H9 (cell line): ENCODE measurements around the gene ZBTB16. TPM values are rescaled to one million over a fixed set of nuclear protein-coding genes. Genes with fewer than 3 reads are reported as not detected.
A peak's percentile ranks its signal among the peaks of the same experiment; 100 is the strongest.

Source experiments
- DNase-seq: peaks from one replicate; pipeline ENCODE4 v3.0.0-alpha.2; 2017
- H2AFZ ChIP-seq: one replicate; pipeline ENCODE4 v1.6.1; 2013; ENCODE audit warnings: mild to moderate bottlenecking, low read length, control low read depth, moderate library complexity
- H2AK5ac ChIP-seq: 2 replicates; pipeline ENCODE4 v1.6.1; 2013; ENCODE audit warnings: low read length, control low read depth, mixed read lengths; ENCODE audit not compliant: insufficient read length
- H2BK120ac ChIP-seq: one replicate; pipeline ENCODE4 v1.6.1; 2013; ENCODE audit warnings: low read depth, mild to moderate bottlenecking, low read length, control low read depth, inconsistent platforms; ENCODE audit not compliant: poor library complexity, severe bottlenecking
- H2BK12ac ChIP-seq: 2 replicates; pipeline ENCODE4 v1.6.1; 2013; ENCODE audit warnings: low read length, control low read depth, mixed read lengths, low read depth; ENCODE audit not compliant: insufficient read length
- H2BK15ac ChIP-seq: 2 replicates; pipeline ENCODE4 v1.6.1; 2013; ENCODE audit warnings: low read depth, low read length, control low read depth
- H2BK20ac ChIP-seq: one replicate; pipeline ENCODE4 v1.6.1; 2013; ENCODE audit warnings: low read depth, mild to moderate bottlenecking, low read length, control low read depth, inconsistent platforms; ENCODE audit not compliant: poor library complexity, severe bottlenecking
- H2BK5ac ChIP-seq: 2 replicates; pipeline ENCODE4 v1.6.1; 2013; ENCODE audit warnings: low read length, control low read depth, mixed read lengths; ENCODE audit not compliant: insufficient read length
- H3K14ac ChIP-seq: 2 replicates; pipeline ENCODE4 v1.6.1; 2013; ENCODE audit warnings: low read length, control low read depth; ENCODE audit not compliant: insufficient read depth
- H3K18ac ChIP-seq: 2 replicates; pipeline ENCODE4 v1.6.1; 2013; ENCODE audit warnings: low read depth, mild to moderate bottlenecking, mixed read lengths, low read length, control low read depth; ENCODE audit not compliant: insufficient read length
- H3K23ac ChIP-seq: 2 replicates; pipeline ENCODE4 v1.6.1; 2013; ENCODE audit warnings: low read length, control low read depth, mixed read lengths, low read depth; ENCODE audit not compliant: insufficient read length
- H3K23me2 ChIP-seq: 2 replicates; pipeline ENCODE4 v1.6.1; 2013; ENCODE audit warnings: low read depth, mild to moderate bottlenecking, mixed read lengths, low read length, control low read depth; ENCODE audit not compliant: insufficient read length, poor library complexity, severe bottlenecking
- H3K27ac ChIP-seq: 2 replicates; pipeline ENCODE4 v1.5.1; 2013; ENCODE audit warnings: low read length, control low read depth, mixed read lengths, low read depth; ENCODE audit not compliant: insufficient read length
- H3K27me3 ChIP-seq: 2 replicates; pipeline ENCODE4 v1.6.1; 2013; ENCODE audit warnings: low read length, control low read depth, inconsistent platforms; ENCODE audit not compliant: insufficient read depth
- H3K4ac ChIP-seq: 2 replicates; pipeline ENCODE4 v1.6.1; 2013; ENCODE audit warnings: low read depth, mild to moderate bottlenecking, control low read depth, inconsistent platforms, low read length, moderate library complexity
- H3K4me1 ChIP-seq: 2 replicates; pipeline ENCODE4 v1.6.1; 2013; ENCODE audit warnings: low read length, control low read depth, inconsistent platforms; ENCODE audit not compliant: insufficient read depth
- H3K4me2 ChIP-seq: 2 replicates; pipeline ENCODE4 v1.6.1; 2013; ENCODE audit warnings: low read length, control low read depth, mixed read lengths; ENCODE audit not compliant: insufficient read length, insufficient read depth
- H3K56ac ChIP-seq: 2 replicates; pipeline ENCODE4 v1.6.1; 2013; ENCODE audit warnings: low read depth, mild to moderate bottlenecking, mixed read lengths, low read length, control low read depth; ENCODE audit not compliant: insufficient read length
- H3K79me1 ChIP-seq: 2 replicates; pipeline ENCODE4 v1.6.1; 2013; ENCODE audit warnings: low read depth, mild to moderate bottlenecking, moderate library complexity, low read length, control low read depth, inconsistent platforms; ENCODE audit not compliant: insufficient read depth, poor library complexity, severe bottlenecking
- H3K79me2 ChIP-seq: 2 replicates; pipeline ENCODE4 v1.6.1; 2013; ENCODE audit warnings: low read length, control low read depth, inconsistent platforms; ENCODE audit not compliant: insufficient read depth
- H3K9ac ChIP-seq: 2 replicates; pipeline ENCODE4 v1.6.1; 2013; ENCODE audit warnings: low read length, control low read depth, mixed read lengths; ENCODE audit not compliant: insufficient read length; ENCODE audit errors: extremely low read depth
- H3K9me3 ChIP-seq: one replicate; pipeline ENCODE4 v1.6.1; 2013; ENCODE audit warnings: low read depth, low read length, inconsistent platforms; ENCODE audit not compliant: control insufficient read depth
- H3T11ph ChIP-seq: one replicate; pipeline ENCODE4 v1.6.1; 2013; ENCODE audit warnings: mild to moderate bottlenecking, low read length, control low read depth, inconsistent platforms
- H4K20me1 ChIP-seq: one replicate; pipeline ENCODE4 v1.6.1; 2013; ENCODE audit not compliant: control insufficient read depth, insufficient read length, insufficient read depth
- H4K5ac ChIP-seq: 2 replicates; pipeline ENCODE4 v1.6.1; 2013; ENCODE audit warnings: low read depth, mild to moderate bottlenecking, mixed read lengths, low read length, control low read depth; ENCODE audit not compliant: insufficient read length
- H4K8ac ChIP-seq: replicated peaks from 2 replicates; pipeline ENCODE4 v1.6.1; 2013; ENCODE audit warnings: low read length, control low read depth, mixed read lengths, low read depth; ENCODE audit not compliant: insufficient read length
- H4K91ac ChIP-seq: 2 replicates; pipeline ENCODE4 v1.6.1; 2013; ENCODE audit warnings: low read depth, mild to moderate bottlenecking, moderate library complexity, mixed read lengths, low read length, control low read depth; ENCODE audit not compliant: insufficient read length
- H3K27ac Mint-ChIP-seq, 3 experiments: 2 replicates in 2 of 3; 3 replicates in 1 of 3; pipeline ENCODE4 v1.8.0; 2020 to 2021; ENCODE audit warnings: mixed read lengths in 3 of 3, mild to moderate bottlenecking in 1 of 3, moderate library complexity in 1 of 3
- H3K27me3 Mint-ChIP-seq: 2 replicates; pipeline ENCODE4 v1.8.0; 2021; ENCODE audit warnings: low read depth, mild to moderate bottlenecking, moderate library complexity, mixed read lengths
- H3K36me3 Mint-ChIP-seq, 3 experiments: 2 replicates in 2 of 3; 3 replicates in 1 of 3; pipeline ENCODE4 v1.8.0; 2020 to 2021; ENCODE audit warnings: low read depth in 3 of 3, mixed read lengths in 3 of 3; ENCODE audit not compliant: insufficient read depth in 1 of 3
- H3K4me1 Mint-ChIP-seq, 2 experiments: 2 replicates each; pipeline ENCODE4 v1.8.0; 2020; ENCODE audit warnings: mixed read lengths in 2 of 2
- H3K4me3 Mint-ChIP-seq, 2 experiments: 2 replicates in 1 of 2; 3 replicates in 1 of 2; pipeline ENCODE4 v1.8.0; 2020 to 2021; ENCODE audit warnings: mild to moderate bottlenecking in 2 of 2, mixed read lengths in 2 of 2, moderate library complexity in 1 of 2
- H3K9me3 Mint-ChIP-seq, 2 experiments: 2 replicates in 1 of 2; 3 replicates in 1 of 2; pipeline ENCODE4 v1.8.0; 2020; ENCODE audit warnings: mild to moderate bottlenecking in 2 of 2, mixed read lengths in 2 of 2, moderate library complexity in 1 of 2
- WGBS: extraction: QIAGEN DNeasy Blood & Tissue Kit; methylation state at CpG from one replicate; pipeline ENCODE4 v1.1.7; 2013; ENCODE audit warnings: missing lambda C conversion rate, low lambda C conversion rate, mixed read lengths; ENCODE audit not compliant: insufficient read length; ENCODE audit errors: extremely low coverage; 5-methylcytosine and 5-hydroxymethylcytosine counted together
- total RNA-seq: library from RNA; stranded (reverse); gene quantifications from 2 replicates; pipeline ENCODE4 v1.2.1, GENCODE V29; 2021
- TF ChIP-seq, protein P1 (sequence below): fragments of 200-600 bp; sonication (generic); conservative IDR thresholded peaks from 3 replicates; pipeline ENCODE4 v1.8.0; 2021; ENCODE audit warnings: antibody characterized with exemption, mild to moderate bottlenecking

Gene ZBTB16
- total RNA-seq, 1 experiment from 2014 or later = not detected

GRCh38 chr11:114036147-114036811 lies 23.2 kb upstream of the ZBTB16 start:
- Histone ChIP-seq H3K4me2 (peak overlapping the region; percentile 22), H2AFZ (no peak overlapping the region), H2BK15ac (no peak overlapping the region; the same call in 1 of the 2 replicates), H3K14ac (no peak overlapping the region), H2BK12ac (no peak overlapping the region), H3K23me2 (peaks cover 4% of the 10 kb centered on the region), H3K18ac (no peak overlapping the region), H4K5ac (no peak overlapping the region), H3K79me2 (no peaks in the 10 kb centered on the region), H2BK20ac (no peak overlapping the region), H3K23ac (no peak overlapping the region), H4K20me1 (no peaks in the 10 kb centered on the region), H3K9ac (no peak overlapping the region), H3T11ph (no peak overlapping the region), H4K91ac (no peak overlapping the region), H2BK5ac (no peak overlapping the region), H3K4ac (no peak overlapping the region), H2AK5ac (no peak overlapping the region), H2BK120ac (no peak overlapping the region), H3K56ac (no peak overlapping the region), H3K4me1 (no peaks in the 10 kb centered on the region), H3K27me3 (no peaks in the 10 kb centered on the region), H3K79me1 (no peaks in the 10 kb centered on the region), H4K8ac (no peak overlapping the region), H3K27ac (no peak overlapping the region), H3K9me3 (no peaks in the 10 kb centered on the region)
- peak; percentile 93 for DNase-seq
- Mint-ChIP-seq H3K4me3 (peak overlapping the region; percentile 15 to 29; a peak in 2 of 5 replicates), H3K4me1 (peaks cover 3% of the 10 kb centered on the region in 2 experiments; a peak in 1 of 4 replicates), H3K36me3 (no peaks in the 10 kb centered on the region), H3K27ac (no peak overlapping the region), H3K27me3 (peaks cover 34% of the 10 kb centered on the region), H3K9me3 (no peaks in the 10 kb centered on the region)
- WGBS = no CpG with 5 or more reads among the region's 37 CpGs
- TF ChIP-seq, protein P1, sequence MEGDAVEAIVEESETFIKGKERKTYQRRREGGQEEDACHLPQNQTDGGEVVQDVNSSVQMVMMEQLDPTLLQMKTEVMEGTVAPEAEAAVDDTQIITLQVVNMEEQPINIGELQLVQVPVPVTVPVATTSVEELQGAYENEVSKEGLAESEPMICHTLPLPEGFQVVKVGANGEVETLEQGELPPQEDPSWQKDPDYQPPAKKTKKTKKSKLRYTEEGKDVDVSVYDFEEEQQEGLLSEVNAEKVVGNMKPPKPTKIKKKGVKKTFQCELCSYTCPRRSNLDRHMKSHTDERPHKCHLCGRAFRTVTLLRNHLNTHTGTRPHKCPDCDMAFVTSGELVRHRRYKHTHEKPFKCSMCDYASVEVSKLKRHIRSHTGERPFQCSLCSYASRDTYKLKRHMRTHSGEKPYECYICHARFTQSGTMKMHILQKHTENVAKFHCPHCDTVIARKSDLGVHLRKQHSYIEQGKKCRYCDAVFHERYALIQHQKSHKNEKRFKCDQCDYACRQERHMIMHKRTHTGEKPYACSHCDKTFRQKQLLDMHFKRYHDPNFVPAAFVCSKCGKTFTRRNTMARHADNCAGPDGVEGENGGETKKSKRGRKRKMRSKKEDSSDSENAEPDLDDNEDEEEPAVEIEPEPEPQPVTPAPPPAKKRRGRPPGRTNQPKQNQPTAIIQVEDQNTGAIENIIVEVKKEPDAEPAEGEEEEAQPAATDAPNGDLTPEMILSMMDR = peak; percentile 98
